Pons (tissue), 1 donor: ENCODE measurements around the gene HCAR3.

Experiments
- DNase-seq: peaks from one replicate; pipeline ENCODE4 v3.0.0-alpha.2; 2016; ENCODE audit warnings: low spot score

The HCAR3 gene

GRCh38 chr12:122669397-122670070 lies 47.1 kb downstream of the HCAR3 start:
- no peak for DNase-seq

GRCh38 chr12:122668268-122668667 lies 48.3 kb downstream of the HCAR3 start:
- DNase-seq, result no peak

- DNase-seq, result no peak
Observed at GRCh38 chr12:122665759-122666158, 50.9 kb downstream of the HCAR3 start.

- no peak for DNase-seq
Observed at GRCh38 chr12:122665349-122665748, 51.3 kb downstream of the HCAR3 start.
